Measurements from ENCODE around the gene C19orf33.
"Not testable (repeated sequence)": the region's sequence is repeated elsewhere in the genome, so short reads cannot be mapped to it uniquely, and the experiment has no call there.

C19orf33 gene

DNA sequence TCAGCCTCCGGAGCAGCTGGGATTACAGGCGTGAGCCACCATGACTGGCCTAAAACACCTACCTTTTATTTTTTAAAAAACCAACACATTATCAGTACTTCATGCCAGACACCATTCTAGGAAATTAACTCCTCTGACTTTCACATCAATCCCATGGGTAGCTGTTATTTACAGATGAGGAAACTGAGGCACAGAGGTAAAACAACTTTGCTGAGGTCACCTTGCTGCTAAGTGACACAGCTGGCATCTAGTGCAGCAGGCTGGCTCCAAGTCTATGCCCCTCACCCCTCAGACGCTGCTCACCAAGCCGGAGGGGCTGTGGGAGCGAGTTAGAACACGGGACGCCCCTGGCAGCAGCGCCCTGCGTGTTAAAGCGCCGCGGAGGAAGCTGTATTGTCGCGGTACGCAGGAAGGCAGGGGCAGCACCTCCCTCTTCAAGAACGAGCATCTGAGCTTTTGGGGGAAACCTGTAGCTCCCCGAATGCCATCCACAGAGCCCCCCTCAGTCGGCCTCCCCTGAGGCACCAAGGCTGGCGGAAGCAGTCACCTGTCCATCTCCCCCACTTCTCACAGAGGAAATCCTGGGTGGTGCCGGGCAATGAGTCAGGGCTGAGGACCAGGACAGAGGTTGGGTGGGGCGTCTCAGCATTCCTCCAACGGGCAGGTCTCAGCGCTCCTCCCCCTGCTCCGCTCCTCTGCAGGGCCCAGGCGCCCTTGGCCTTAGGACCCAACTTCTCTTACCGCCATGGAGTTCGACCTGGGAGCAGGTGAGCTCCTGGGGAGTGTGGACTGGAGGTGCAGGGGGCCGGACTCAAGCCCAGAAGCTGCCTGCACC lies at the start of gene C19orf33:
C19orf33 (plus strand) TSS at position 735 of the 835 bp plus-strand sequence; CDS start at position 746, 11 bp downstream.
- ChIA-PET CTCF (no interaction called here), POLR2A (ENCODE audit: low non-redundant PET) (interaction anchor here (0.6 to 3.1 kb wide), 5 partner anchors 11 to 67 kb away, joined by 4 to 29 read pairs (median 7); partner anchors contain the start of genes KCNK6 and SPINT2)
- peak within 1 kb of the TSS; percentile 99 for H3K27ac ChIP-seq
- peak; percentile 94 for DNase-seq (ENCODE audit: low spot score)
- no peak for TF ChIP-seq CTCF (conservative IDR thresholded peaks at IDR 0.05; ENCODE audit: low read depth)

GRCh38 chr19:38255383-38256014 lies 48.6 kb upstream of the C19orf33 start:
- H3K27ac ChIP-seq: peak overlapping the region; percentile 11; the same call in 1 of the 2 replicates
- no peak for TF ChIP-seq CTCF (conservative IDR thresholded peaks at IDR 0.05; ENCODE audit: low read depth)
- DNase-seq (ENCODE audit: low spot score): no peak
- CTCF ChIA-PET: no interaction called here
- POLR2A ChIA-PET (ENCODE audit: low non-redundant PET): interaction anchor here (0.6 kb wide), 2 partner anchors 104 to 336 kb away, joined by 3 to 5 read pairs; no protein-coding TSS in a partner anchor

- H3K27ac ChIP-seq; DNase-seq (ENCODE audit: low spot score); CTCF ChIA-PET; POLR2A ChIA-PET (ENCODE audit: low non-redundant PET): not testable (repeated sequence)
These were observed 42.1 kb upstream of the C19orf33 start for GRCh38 chr19:38261942-38262341.

DNA sequence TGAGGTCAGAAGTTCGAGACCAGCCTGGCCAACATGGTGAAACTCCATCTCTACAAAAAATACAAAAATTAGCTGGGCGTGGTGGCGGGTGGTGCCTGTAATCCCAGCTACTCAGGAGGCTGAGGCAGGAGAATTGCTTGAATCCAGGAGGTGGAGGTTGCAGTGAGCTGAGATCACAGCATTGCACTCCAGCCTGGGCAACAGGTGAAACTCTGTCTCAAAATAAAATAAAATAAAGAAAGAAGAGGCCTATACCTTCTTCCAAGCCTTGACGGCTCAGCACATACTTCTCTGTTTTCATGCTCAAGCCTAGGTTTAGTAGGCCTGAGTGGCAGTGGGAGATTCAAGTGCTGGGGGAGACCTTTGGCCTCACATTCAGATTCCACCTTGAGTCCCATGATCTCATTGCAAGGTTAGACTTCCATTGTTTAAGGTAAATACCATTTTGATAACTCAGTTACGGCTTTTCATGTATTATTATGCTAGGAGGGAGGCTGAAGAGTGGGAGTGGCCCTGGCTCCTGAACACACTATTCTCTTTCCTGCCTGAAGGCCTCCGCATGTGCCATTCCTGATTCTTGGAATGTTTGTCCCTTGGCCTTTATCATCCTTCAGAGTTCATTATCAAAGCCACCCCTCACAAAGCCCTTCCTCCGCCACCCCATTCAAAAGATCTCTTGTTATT lies 41.3 kb upstream of the C19orf33 start:
- DNase-seq (ENCODE audit: low spot score): peak; percentile 38
- POLR2A ChIA-PET (ENCODE audit: low non-redundant PET): no interaction called here
- TF ChIP-seq CTCF (conservative IDR thresholded peaks at IDR 0.05; ENCODE audit: low read depth): no peak
- no peak overlapping the region for H3K27ac ChIP-seq
- CTCF ChIA-PET: no interaction called here

GRCh38 chr19:38263689-38264485 lies 40.2 kb upstream of the C19orf33 start:
- POLR2A ChIA-PET (ENCODE audit: low non-redundant PET): interaction anchor here (0.5 to 3.9 kb wide), 3 partner anchors 12 to 223 kb away, joined by 3 to 29 read pairs (median 6); partner anchors contain the start of gene C19orf33
- peak; percentile 95 for DNase-seq (ENCODE audit: low spot score)
- peak overlapping the region; percentile 96 for H3K27ac ChIP-seq
- TF ChIP-seq CTCF (conservative IDR thresholded peaks at IDR 0.05; ENCODE audit: low read depth): no peak
- CTCF ChIA-PET: interaction anchor here (0.7 kb wide), 1 partner anchor 23 kb away, joined by 4 read pairs; no protein-coding TSS in a partner anchor

GRCh38 chr19:38264486-38265212 lies 39.4 kb upstream of the C19orf33 start, which contains the start of gene SPINT2:
SPINT2 (plus strand) TSS chr19:38264573; CDS start chr19:38264893, 320 bp downstream.
- ChIA-PET CTCF (interaction anchor here (0.6 to 0.7 kb wide), 2 partner anchors 24 to 54 kb away, joined by 3 to 4 read pairs; no protein-coding TSS in a partner anchor), POLR2A (ENCODE audit: low non-redundant PET) (interaction anchor here (0.5 to 3.9 kb wide), 6 partner anchors 13 to 224 kb away, joined by 3 to 29 read pairs (median 6); partner anchors contain the start of gene C19orf33)
- peak; percentile 34 for DNase-seq (ENCODE audit: low spot score)
- peak within 1 kb of the TSS; percentile 96 for H3K27ac ChIP-seq
- TF ChIP-seq CTCF (conservative IDR thresholded peaks at IDR 0.05; ENCODE audit: low read depth): no peak
